Glomerular visceral epithelial cell (primary cell): ENCODE data around the gene S1PR2.
A peak's percentile ranks its signal among the peaks of the same experiment; 100 is the strongest.

ENCODE experiments used
- DNase-seq: peaks from one replicate; pipeline ENCODE4 v3.0.0-alpha.2; 2016; ENCODE audit errors: extremely low spot score

Gene S1PR2

GRCh38 chr19:10230861-10231611 lies at the start of gene S1PR2:
TSS of gene S1PR2 (minus strand) at chr19:10231331. CDS start at chr19:10224905, 6,426 bp downstream.
- DNase-seq, result peak; percentile 78

DNA sequence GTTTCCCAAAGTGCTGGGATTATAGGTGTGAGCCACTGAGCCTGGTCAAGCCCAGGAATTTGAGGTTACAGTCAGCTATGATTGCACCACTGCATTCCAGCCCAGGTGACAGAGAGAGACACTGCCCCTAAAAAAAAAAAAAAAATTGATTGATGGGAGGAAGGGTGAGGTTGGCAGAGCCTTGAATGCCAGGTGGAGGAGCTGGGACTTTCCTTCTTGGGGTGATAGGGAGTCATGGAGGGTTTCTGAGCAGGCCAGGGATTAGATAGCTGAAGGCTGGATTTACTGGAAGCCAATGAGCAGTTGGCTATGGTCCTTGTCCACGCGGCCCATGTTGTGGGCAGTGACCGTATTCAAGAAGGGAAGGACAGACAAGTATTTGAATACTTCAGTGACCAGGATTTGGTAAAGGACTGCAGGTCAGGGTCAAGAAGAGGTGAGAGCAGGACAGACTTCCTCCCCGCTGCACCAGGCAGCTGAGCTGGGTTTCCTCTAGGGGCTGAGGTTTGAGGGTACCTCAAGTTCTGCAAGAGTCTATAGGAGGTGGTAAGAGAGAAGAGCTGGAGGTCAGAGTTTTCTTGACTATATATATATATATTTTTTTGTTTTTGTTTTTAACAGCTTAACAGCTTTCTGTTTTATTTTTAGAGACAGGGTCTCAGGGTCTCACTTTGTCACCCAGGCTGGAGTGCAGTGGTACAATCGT lies 48.8 kb upstream of the S1PR2 start:
- no peak for DNase-seq

- no peak for DNase-seq
Measured at GRCh38 chr19:10278935-10279334, 47.8 kb upstream of the S1PR2 start.

DNA sequence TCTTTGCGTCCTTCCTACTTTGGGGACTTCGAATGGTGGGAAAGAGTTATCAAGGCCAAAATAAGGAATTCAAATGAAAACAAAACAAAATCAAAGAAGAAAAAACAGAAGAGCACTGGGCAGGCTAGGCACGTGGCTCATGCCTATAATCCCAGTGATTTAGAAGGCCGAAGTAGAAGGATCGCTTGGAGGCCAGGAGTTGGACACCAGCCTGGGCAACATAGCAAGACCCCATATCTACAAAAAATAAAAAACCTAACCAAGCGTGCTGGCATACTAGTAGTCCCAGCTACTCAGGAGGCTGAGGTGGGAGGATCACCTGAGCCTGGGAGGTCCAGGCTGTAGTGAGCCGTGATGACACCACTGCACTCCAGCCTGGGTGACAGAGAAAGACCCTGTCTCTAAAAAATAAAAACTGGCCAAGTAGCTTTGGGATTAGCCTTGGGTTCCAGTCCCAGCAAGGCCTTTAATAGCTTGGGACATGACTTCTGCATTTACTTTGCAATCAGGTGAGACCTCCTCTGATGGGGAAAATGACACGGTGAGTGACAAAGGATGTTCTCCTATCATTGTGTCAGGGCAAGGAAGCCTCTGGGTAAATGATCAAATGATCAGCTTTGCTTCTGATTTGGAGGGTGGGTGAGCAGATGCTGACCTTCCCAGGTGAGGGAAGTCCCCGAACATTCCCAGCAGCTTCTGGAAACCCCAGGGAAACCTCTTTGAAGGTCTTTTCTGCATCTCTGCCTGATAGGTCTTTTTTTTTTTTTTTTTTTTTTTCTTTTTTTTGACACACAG lies 46.9 kb upstream of the S1PR2 start:
- no peak for DNase-seq

DNA sequence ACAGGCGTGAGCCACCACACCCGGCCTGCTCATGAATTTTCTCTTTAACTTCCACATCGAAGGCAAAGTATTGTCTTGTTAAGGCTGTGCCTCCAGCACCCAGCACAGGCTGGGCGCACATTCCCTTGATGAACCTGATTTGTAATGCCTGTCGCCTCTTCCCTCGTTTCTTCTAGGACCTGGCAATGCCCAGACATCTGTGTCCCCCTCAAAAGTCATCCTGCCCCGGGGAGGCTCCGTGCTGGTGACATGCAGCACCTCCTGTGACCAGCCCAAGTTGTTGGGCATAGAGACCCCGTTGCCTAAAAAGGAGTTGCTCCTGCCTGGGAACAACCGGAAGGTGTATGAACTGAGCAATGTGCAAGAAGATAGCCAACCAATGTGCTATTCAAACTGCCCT lies 43.5 kb upstream of the S1PR2 start:
- no peak for DNase-seq

DNA sequence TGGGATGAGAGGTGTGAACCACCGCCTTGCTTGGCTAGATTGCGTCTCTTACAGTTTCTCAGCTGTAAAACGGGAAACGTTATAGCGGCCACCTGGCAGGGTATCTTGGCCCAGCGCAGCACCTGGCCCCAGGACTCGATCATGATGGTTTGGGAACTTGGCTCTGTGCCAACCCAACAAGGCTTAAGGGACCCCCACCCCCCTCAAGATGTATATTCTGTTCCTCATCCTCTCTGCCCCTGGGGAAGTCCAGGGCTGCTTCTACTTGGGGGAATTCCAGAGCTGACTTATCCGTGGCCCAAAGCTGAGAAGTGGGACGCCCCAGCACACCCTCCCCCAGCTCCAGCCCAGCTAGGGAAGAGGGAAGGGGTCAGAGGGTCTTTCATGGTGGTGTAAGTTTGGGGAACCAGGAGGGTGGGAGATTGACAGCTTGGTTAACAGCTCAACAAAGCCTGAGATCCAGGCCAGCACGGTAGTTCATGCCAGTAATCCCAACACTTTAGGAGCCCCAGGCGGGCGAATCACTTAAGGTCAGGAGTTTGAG lies 40.5 kb upstream of the S1PR2 start:
- peak; percentile 47 for DNase-seq

DNA sequence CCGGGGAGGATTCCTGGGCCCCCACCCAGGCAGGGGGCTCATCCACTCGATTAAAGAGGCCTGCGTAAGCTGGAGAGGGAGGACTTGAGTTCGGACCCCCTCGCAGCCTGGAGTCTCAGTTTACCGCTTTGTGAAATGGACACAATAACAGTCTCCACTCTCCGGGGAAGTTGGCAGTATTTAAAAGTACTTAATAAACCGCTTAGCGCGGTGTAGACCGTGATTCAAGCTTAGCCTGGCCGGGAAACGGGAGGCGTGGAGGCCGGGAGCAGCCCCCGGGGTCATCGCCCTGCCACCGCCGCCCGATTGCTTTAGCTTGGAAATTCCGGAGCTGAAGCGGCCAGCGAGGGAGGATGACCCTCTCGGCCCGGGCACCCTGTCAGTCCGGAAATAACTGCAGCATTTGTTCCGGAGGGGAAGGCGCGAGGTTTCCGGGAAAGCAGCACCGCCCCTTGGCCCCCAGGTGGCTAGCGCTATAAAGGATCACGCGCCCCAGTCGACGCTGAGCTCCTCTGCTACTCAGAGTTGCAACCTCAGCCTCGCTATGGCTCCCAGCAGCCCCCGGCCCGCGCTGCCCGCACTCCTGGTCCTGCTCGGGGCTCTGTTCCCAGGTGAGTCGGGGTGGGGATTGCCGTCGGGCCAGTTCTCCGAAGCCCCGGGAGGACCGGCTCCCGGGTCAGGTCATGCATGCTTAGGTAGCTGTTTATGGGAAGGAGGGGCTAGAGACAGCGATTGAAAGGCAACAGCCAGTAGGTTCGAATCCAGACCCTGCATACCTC lies 39.7 kb upstream of the S1PR2 start, which contains the start of gene ICAM1:
ICAM1 (plus strand) TSS at position 505 of the 779 bp plus-strand sequence; CDS start at position 545, 40 bp downstream.
- DNase-seq, result peak; percentile 88

DNA sequence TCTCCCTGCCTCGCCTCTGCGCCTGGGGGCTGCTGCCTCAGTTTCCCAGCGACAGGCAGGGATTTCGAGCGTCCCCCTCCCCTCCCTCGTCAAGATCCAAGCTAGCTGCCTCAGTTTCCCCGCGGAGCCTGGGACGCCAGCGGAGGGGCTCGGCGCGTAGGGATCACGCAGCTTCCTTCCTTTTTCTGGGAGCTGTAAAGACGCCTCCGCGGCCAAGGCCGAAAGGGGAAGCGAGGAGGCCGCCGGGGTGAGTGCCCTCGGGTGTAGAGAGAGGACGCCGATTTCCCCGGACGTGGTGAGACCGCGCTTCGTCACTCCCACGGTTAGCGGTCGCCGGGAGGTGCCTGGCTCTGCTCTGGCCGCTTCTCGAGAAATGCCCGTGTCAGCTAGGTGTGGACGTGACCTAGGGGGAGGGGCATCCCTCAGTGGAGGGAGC lies 39.1 kb upstream of the S1PR2 start:
- peak; percentile 62 for DNase-seq

DNA sequence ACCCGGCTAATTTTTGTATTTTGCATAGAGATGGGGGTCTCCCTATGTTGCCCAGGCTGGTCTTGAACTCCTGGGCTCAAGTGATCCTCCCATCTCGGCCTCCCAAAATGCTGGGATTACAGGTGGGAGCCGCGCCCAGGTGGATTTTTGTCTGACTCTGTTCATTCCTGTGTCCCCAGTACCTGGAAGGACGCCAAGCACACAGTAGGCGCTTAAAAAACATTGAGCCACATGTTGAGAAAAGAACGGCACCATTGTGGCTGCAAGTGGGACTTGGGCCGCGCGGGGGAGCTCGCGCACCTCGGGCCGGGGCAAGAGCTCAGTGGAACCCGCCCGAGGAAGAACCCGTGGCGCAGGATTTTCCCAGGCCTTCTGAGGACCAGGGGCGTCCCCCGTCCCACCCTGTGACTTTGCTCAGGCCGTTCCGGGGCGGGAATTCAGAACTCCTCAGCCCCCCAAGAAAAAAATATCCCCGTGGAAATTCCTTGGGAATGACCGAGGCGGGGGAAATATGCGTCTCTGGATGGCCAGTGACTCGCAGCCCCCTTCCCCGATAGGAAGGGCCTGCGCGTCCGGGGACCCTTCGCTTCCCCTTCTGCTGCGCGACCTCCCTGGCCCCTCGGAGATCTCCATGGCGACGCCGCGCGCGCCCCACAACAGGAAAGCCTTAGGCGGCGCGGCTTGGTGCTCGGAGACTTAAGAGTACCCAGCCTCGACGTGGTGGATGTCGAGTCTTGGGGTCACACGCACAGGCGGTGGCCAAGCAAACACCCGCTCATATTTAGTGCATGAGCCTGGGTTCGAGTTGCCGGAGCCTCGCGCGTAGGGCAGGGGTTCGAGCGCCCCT lies 38.4 kb upstream of the S1PR2 start:
- DNase-seq, result peak; percentile 79

DNA sequence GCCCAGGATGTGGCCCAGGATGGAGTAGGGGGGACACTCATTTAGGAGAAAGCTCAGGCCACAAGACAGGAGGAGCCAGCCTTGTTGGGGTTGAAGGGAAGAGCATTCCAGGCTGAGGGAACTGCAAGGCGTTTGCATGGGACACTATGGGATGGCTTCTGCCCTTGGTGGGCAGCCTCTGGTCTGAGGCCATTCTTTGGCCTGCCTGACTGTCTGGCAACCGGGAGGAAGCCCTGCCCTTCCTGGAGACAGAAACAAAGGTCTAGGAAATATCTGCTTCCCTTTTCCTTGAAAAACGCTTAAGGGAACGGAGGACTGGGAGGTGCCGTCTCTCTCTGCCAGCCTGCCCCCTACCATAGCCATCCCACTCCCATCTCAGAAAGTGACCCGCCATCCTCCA lies 36.9 kb upstream of the S1PR2 start:
- no peak for DNase-seq

- no peak for DNase-seq
Measured at GRCh38 chr19:10266706-10267105, 35.6 kb upstream of the S1PR2 start.

- peak; percentile 47 for DNase-seq
Measured at GRCh38 chr19:10262771-10263170, 31.6 kb upstream of the S1PR2 start.

- DNase-seq, result peak; percentile 59
Measured at GRCh38 chr19:10260141-10260584, 29.0 kb upstream of the S1PR2 start.

GRCh38 chr19:10259162-10259905 lies 28.2 kb upstream of the S1PR2 start:
- DNase-seq, result peak; percentile 87

- DNase-seq, result no peak
Measured at GRCh38 chr19:10258080-10258710, 27.1 kb upstream of the S1PR2 start.

- DNase-seq, result no peak
Measured at GRCh38 chr19:10256970-10257615, 26.0 kb upstream of the S1PR2 start.

- DNase-seq, result no peak
Measured at GRCh38 chr19:10256551-10256950, 25.4 kb upstream of the S1PR2 start.

DNA sequence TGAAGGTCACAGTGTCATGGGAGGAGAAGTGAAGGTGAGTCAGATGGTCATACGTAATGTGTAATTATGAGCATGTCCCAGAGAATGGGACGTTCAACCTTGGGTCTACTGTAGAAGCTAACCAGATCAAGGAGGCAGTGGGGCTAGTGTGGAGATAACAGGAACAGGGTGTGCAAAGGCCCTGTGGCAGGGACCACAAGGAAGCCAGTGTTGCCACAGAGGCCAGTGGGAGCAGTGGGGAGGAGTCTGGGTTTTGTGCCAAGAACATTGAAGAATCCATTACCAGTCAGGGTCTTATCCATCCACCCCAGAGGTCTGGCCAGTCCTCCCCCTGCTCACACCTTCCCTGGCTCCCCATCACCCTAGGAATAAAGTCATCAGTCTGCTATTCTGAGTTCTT lies 24.2 kb upstream of the S1PR2 start:
- DNase-seq, result no peak
